Esophagus muscularis mucosa (tissue), 3 donors: ENCODE measurements around the gene CST8.

Experiments
- POLR2A ChIP-seq: fragments of 450-650 bp; IDR thresholded peaks from one replicate; pipeline ENCODE4 v1.6.1; 2017; ENCODE audit warnings: antibody characterized with exemption, moderate library complexity, mild to moderate bottlenecking, low read depth
- POLR2AphosphoS5 ChIP-seq, 2 donors: sonication (generic); formaldehyde crosslinking; IDR thresholded peaks; one replicate each; pipeline ENCODE4 v1.6.1; 2017; ENCODE audit warnings: antibody characterized with exemption in 2 of 2
- TF ChIP-seq, protein P1 (sequence below), 3 experiments: fragments of 200-600 bp in 2 of 3; fragments of 450-650 bp in 1 of 3; sonication (generic) in 2 of 3; IDR thresholded peaks; one replicate each; pipeline ENCODE4 v1.5.1; 2017 to 2019; ENCODE audit warnings: antibody characterized with exemption in 3 of 3, mild to moderate bottlenecking in 2 of 3, moderate library complexity in 1 of 3

DNA sequence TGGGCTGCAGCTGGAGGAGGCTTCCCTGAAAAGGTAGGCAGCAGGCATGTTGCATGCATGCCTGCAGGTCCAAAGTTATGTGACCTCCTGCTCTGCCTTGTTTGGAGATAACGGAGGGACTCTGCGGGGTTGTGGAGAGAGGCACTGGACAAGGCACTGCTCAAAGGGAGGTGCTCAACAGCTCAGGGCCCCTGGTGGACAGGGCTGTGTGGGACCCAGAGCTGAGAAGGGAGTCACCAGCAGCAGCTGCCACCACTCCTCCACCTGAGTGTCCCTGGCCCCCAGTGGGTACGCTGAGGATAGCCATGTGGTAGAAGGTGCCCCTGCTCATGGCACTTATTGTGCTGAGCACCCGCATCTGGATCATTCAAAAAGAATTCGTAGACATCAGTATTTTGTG lies 15.5 kb upstream of the CST8 start:
- TF ChIP-seq, protein P1, sequence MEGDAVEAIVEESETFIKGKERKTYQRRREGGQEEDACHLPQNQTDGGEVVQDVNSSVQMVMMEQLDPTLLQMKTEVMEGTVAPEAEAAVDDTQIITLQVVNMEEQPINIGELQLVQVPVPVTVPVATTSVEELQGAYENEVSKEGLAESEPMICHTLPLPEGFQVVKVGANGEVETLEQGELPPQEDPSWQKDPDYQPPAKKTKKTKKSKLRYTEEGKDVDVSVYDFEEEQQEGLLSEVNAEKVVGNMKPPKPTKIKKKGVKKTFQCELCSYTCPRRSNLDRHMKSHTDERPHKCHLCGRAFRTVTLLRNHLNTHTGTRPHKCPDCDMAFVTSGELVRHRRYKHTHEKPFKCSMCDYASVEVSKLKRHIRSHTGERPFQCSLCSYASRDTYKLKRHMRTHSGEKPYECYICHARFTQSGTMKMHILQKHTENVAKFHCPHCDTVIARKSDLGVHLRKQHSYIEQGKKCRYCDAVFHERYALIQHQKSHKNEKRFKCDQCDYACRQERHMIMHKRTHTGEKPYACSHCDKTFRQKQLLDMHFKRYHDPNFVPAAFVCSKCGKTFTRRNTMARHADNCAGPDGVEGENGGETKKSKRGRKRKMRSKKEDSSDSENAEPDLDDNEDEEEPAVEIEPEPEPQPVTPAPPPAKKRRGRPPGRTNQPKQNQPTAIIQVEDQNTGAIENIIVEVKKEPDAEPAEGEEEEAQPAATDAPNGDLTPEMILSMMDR (IDR thresholded peaks at IDR 0.05): no peak
- TF ChIP-seq POLR2AphosphoS5 (IDR thresholded peaks at IDR 0.05): no peak
- no peak for TF ChIP-seq POLR2A
